DMS 273 (cell line): ENCODE results near the gene OR51A7.
"Not testable (repeated sequence)": the region's sequence is repeated elsewhere in the genome, so short reads cannot be mapped to it uniquely, and the experiment has no call there.

Experiments used
- DNase-seq: peaks from one replicate; lab custom pipeline; 2025; ENCODE audit not compliant: unreplicated experiment; lab: John Stamatoyannopoulos, UW

The OR51A7 gene

GRCh38 chr11:4947505-4947904 lies 43.9 kb downstream of the OR51A7 start, which contains the start of gene OR51A4:
OR51A4 (minus strand) TSS chr11:4947605; CDS start chr11:4947100, 505 bp downstream.
- DNase-seq: no peak

- not testable (repeated sequence) for DNase-seq
These were observed 52.0 kb downstream of the OR51A7 start, which contains the start of gene OR51A2 for GRCh38 chr11:4955613-4956012. OR51A2 (minus strand) TSS chr11:4955713; CDS start chr11:4955713, 0 bp downstream.

GRCh38 chr11:4957396-4957795 lies 53.8 kb downstream of the OR51A7 start:
- DNase-seq: no peak
